ENCODE measurements around the gene TSFM.

DNA sequence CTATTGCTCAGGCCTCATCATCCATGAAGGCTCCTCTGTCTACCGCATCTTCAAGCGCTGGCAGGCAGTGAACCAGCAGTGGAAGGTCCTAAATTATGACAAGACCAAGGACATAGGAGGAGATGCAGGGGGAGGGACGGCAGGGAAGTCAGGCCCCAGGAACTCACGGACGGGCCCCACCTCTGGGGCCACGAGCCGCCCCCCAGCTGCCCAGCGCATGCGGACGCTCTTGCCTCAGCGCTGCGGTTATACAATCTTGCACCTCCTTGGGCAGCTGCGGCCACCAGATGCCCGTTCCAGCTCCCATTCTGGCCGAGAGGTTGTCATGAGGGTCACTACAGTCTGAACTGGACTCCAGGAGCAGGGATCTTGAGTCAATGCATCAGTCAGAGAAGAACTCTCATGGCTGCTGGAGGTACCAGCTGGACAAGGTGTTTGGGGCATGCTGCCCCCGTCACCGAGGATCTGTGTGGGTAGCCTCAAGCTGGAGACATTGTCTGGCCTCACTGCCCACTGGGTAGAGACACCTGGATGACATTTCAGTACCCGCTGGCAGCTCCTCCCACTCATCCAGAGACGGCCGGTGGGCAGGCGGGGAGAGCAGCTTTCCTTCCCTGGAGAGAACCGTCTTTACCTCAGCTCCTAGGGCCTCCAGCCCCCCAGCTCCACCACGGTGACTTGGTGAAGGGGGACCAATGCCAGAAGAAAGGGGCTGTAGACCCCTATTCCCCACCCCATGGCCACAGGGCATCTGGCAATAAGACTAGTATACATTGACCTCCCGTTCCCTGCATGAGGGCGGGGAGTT lies 23.8 kb upstream of the TSFM start:
- TF ChIP-seq, protein P1, sequence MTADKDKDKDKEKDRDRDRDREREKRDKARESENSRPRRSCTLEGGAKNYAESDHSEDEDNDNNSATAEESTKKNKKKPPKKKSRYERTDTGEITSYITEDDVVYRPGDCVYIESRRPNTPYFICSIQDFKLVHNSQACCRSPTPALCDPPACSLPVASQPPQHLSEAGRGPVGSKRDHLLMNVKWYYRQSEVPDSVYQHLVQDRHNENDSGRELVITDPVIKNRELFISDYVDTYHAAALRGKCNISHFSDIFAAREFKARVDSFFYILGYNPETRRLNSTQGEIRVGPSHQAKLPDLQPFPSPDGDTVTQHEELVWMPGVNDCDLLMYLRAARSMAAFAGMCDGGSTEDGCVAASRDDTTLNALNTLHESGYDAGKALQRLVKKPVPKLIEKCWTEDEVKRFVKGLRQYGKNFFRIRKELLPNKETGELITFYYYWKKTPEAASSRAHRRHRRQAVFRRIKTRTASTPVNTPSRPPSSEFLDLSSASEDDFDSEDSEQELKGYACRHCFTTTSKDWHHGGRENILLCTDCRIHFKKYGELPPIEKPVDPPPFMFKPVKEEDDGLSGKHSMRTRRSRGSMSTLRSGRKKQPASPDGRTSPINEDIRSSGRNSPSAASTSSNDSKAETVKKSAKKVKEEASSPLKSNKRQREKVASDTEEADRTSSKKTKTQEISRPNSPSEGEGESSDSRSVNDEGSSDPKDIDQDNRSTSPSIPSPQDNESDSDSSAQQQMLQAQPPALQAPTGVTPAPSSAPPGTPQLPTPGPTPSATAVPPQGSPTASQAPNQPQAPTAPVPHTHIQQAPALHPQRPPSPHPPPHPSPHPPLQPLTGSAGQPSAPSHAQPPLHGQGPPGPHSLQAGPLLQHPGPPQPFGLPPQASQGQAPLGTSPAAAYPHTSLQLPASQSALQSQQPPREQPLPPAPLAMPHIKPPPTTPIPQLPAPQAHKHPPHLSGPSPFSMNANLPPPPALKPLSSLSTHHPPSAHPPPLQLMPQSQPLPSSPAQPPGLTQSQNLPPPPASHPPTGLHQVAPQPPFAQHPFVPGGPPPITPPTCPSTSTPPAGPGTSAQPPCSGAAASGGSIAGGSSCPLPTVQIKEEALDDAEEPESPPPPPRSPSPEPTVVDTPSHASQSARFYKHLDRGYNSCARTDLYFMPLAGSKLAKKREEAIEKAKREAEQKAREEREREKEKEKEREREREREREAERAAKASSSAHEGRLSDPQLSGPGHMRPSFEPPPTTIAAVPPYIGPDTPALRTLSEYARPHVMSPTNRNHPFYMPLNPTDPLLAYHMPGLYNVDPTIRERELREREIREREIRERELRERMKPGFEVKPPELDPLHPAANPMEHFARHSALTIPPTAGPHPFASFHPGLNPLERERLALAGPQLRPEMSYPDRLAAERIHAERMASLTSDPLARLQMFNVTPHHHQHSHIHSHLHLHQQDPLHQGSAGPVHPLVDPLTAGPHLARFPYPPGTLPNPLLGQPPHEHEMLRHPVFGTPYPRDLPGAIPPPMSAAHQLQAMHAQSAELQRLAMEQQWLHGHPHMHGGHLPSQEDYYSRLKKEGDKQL (CRISPR knock-in tag; IDR thresholded peaks at IDR 0.05; ENCODE audit: borderline replicate concordance) = no peak
- TF ChIP-seq SMARCA5 (IDR thresholded peaks at IDR 0.05) = no peak
- TF ChIP-seq POLR2A (conservative IDR thresholded peaks at IDR 0.05) = no peak
- no peak for TF ChIP-seq KAT2B (IDR thresholded peaks at IDR 0.05; ENCODE audit: low read depth, low read length)

All from K562 (cell line).